DOHH2 (cell line): ENCODE results near the gene RAP1GDS1.

Experiments
- H3F3A ChIP-seq: fragments of 200-600 bp; sonication (generic), shearing (Covaris generic); 2 replicates; pipeline ENCODE4 v1.6.0; 2016; ENCODE audit warnings: antibody characterized with exemption, mild to moderate bottlenecking; ENCODE audit not compliant: control insufficient read depth, insufficient read depth
- H3K27ac ChIP-seq: fragments of 200-600 bp; sonication (generic); 2 replicates; pipeline ENCODE4 v1.5.1; 2014; ENCODE audit warnings: low read depth, mild to moderate bottlenecking, low read length, moderate library complexity
- H3K27me3 ChIP-seq: fragments of 200-600 bp; sonication (generic); 2 replicates; pipeline ENCODE4 v1.6.1; 2014; ENCODE audit warnings: mild to moderate bottlenecking, low read length, mixed read lengths; ENCODE audit not compliant: control insufficient read depth
- H3K36me3 ChIP-seq: fragments of 200-600 bp; sonication (generic); 2 replicates; pipeline ENCODE4 v1.6.1; 2014; ENCODE audit warnings: mild to moderate bottlenecking, low read length, moderate library complexity, mixed read lengths; ENCODE audit not compliant: control insufficient read depth
- H3K4me1 ChIP-seq: fragments of 200-600 bp; sonication (generic); 2 replicates; pipeline ENCODE4 v1.6.1; 2014; ENCODE audit warnings: mild to moderate bottlenecking, low read length, mixed read lengths; ENCODE audit not compliant: control insufficient read depth
- H3K4me2 ChIP-seq: fragments of 200-600 bp; sonication (generic); 2 replicates; pipeline ENCODE4 v1.6.0; 2014; ENCODE audit warnings: mild to moderate bottlenecking, low read length, moderate library complexity
- H3K4me3 ChIP-seq: fragments of 200-600 bp; sonication (generic); 2 replicates; pipeline ENCODE4 v1.5.1; 2014; ENCODE audit warnings: mild to moderate bottlenecking, low read length, mixed read lengths
- H3K79me2 ChIP-seq: fragments of 200-600 bp; sonication (generic); 2 replicates; pipeline ENCODE4 v1.6.1; 2014; ENCODE audit warnings: mild to moderate bottlenecking, low read length, mixed read lengths; ENCODE audit not compliant: control insufficient read depth
- H3K9me2 ChIP-seq: fragments of 200-600 bp; sonication (generic); replicated peaks from 2 replicates; pipeline ENCODE4 v1.6.1; 2014; ENCODE audit warnings: mild to moderate bottlenecking, low read length, mixed read lengths; ENCODE audit not compliant: control insufficient read depth
- H3K9me3 ChIP-seq: fragments of 200-600 bp; sonication (generic); 2 replicates; pipeline ENCODE4 v1.6.1; 2014; ENCODE audit warnings: antibody characterized with exemption, low read length, mixed read lengths; ENCODE audit not compliant: control insufficient read depth, insufficient read depth
- H4K20me1 ChIP-seq: fragments of 200-600 bp; sonication (generic); 2 replicates; pipeline ENCODE4 v1.6.0; 2014; ENCODE audit warnings: low read depth, mild to moderate bottlenecking, antibody characterized with exemption, low read length, moderate library complexity; ENCODE audit not compliant: control insufficient read depth, insufficient read depth
- CTCF ChIP-seq: fragments of 200-600 bp; sonication (generic); IDR thresholded peaks from one replicate; pipeline ENCODE4 v1.5.1; 2014; ENCODE audit warnings: antibody characterized with exemption, mild to moderate bottlenecking, low read depth, low read length; ENCODE audit not compliant: poor library complexity, severe bottlenecking
- EZH2phosphoT487 ChIP-seq: fragments of 200-600 bp; sonication (generic); IDR thresholded peaks from 2 replicates; pipeline ENCODE4 v1.6.1; 2017; ENCODE audit warnings: borderline replicate concordance, mild to moderate bottlenecking, antibody characterized with exemption, low read length, moderate library complexity, mixed read lengths

Gene RAP1GDS1

DNA sequence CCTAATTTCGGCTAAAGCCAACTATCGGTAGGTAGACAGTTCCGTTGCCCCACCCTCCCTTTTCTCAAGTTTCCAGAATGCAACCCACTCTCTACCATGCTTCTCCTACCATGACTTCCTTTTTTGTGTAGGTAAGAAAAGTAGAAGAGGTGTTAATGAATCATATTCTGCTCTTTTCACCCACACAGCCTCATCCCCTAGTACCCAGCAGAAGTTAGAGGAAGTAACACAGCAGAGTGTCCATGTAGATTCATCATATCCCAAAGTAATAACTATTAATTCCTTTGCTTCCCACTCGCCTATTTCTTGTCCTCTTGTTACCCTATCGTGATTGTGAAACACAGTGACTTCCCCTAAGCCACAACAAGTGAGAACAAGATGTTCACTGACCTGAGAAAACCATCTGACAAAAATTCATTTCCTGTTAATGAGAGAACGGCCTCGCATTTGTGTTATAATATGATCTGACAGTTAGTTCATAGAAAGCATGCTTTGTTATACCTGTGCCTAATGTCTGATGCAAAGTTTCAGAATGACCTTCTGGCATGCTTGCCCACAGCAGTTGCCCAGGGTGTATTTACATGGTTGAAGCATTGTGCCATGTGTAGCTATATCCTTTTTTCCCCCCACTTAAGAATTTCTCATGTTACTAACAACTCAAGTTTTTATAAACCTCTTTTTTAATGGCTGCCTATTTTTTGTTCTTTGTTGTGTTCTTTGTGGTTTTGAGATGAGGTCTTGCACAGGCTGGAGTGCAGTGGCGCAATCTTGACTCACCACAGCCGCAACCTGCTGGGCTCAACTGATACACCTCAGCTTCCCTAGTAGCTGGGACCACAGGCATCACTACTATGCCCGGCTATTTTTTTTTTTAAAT, 185.6 kb downstream of the RAP1GDS1 start:
- Histone ChIP-seq H3K4me2 (peak overlapping the region; percentile 62), H3K27ac (peak overlapping the region; percentile 58), H3K27me3 (no peaks in the 10 kb centered on the region), H3K9me2 (no peaks in the 10 kb centered on the region), H3K4me3 (peak overlapping the region; percentile 49), H3K36me3 (peaks cover 6% of the 10 kb centered on the region; the same call in 1 of the 2 replicates), H4K20me1 (no peaks in the 10 kb centered on the region), H3F3A (peaks cover 5% of the 10 kb centered on the region; the same call in 1 of the 2 replicates), H3K9me3 (no peaks in the 10 kb centered on the region), H3K4me1 (peaks cover 37% of the 10 kb centered on the region), H3K79me2 (no peaks in the 10 kb centered on the region)
- TF ChIP-seq CTCF = no peak
- no peak for TF ChIP-seq EZH2phosphoT487

DNA sequence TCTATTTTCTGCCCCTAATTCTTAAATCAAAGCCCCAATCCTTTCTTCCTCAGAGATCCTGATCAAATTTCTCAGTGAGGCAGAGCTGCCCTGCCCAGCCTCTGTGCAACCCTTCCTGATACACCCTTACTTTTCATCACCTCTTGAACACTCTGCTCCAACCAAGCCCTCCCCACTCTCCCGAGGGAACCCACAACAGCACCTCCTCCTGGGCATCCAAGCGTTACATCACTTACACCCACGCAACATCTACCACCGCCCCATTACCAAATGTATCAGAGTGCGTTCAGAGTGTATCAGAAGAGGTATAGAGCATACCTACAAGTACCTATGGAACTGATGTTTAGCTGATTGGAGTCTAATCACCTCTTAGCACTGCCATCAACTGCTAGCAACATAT, 186.5 kb downstream of the RAP1GDS1 start:
- Histone ChIP-seq H3K79me2 (no peaks in the 10 kb centered on the region), H3K36me3 (no peaks in the 10 kb centered on the region), H3F3A (peaks cover 5% of the 10 kb centered on the region; the same call in 1 of the 2 replicates), H3K4me1 (peaks cover 37% of the 10 kb centered on the region), H3K27ac (0 out of 2 replicates have a peak overlapping the region, but pooled peaks have one; percentile 58), H3K9me3 (no peaks in the 10 kb centered on the region), H4K20me1 (no peaks in the 10 kb centered on the region), H3K27me3 (no peaks in the 10 kb centered on the region), H3K9me2 (no peaks in the 10 kb centered on the region), H3K4me2 (peak overlapping the region; percentile 62), H3K4me3 (peak overlapping the region; percentile 49)
- TF ChIP-seq CTCF (peak; percentile 23), EZH2phosphoT487 (no peak)

GRCh38 chr4:98448908-98449307, 187.7 kb downstream of the RAP1GDS1 start:
- no peak overlapping the region for H3K27ac ChIP-seq
- no peak overlapping the region for H3K4me2 ChIP-seq
- TF ChIP-seq CTCF = no peak
- TF ChIP-seq EZH2phosphoT487 = no peak
- no peak overlapping the region for H3K4me3 ChIP-seq
- peaks cover 37% of the 10 kb centered on the region for H3K4me1 ChIP-seq
- no peaks in the 10 kb centered on the region for H4K20me1 ChIP-seq
- no peaks in the 10 kb centered on the region for H3K36me3 ChIP-seq
- no peaks in the 10 kb centered on the region for H3K79me2 ChIP-seq
- H3K9me3 ChIP-seq = no peaks in the 10 kb centered on the region
- peaks cover 5% of the 10 kb centered on the region; the same call in 1 of the 2 replicates for H3F3A ChIP-seq
- H3K9me2 ChIP-seq = no peaks in the 10 kb centered on the region
- no peaks in the 10 kb centered on the region for H3K27me3 ChIP-seq
